NCI-H524 treated with DMSO at 0.1 percent for 48 hours (cell line): ENCODE measurements around the gene ZDHHC14.

Source experiments
- DNase-seq: peaks from one replicate; lab custom pipeline; 2025; lab: John Stamatoyannopoulos, UW

Gene ZDHHC14

DNA sequence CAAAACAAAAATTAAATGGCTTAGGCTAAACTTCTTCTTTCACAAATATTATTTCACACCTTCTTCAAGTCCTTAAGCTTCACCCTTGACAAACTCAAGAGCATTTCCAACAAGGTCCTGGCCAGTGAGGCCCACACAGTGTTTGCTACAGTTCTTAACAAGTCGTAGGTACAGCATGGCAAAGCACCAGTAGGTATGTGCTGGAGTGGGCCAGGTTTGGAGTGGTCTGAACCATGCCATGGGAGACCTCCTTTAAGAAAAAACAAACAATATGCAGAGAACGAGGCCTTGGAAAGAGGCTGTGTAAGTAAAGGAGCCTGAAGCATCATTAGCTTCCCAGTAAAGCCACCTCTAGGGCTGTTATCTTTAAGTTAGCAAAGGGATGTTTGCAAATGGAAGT is 287.7 kb downstream of the ZDHHC14 start:
- DNase-seq = no peak

DNA sequence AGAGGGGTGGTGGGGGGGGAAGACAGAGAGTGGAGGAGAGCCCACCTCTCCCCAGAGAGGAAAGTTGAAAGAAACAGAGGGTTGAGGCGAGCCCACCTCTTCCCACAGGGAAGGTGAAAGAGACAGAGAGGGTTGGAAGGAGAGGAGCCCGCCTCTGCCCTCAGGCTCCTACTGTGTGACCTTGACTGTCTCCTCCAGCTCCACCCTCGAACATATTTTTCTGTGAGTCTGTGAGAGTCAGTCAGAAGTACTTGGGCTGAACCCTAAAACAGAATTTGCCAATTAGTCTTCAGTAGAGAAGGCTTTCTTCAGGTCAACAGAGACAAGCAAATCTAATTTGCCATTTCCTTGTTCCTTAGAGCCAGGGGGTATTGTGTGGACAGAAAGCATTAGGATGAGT is 288.3 kb downstream of the ZDHHC14 start:
- DNase-seq = no peak

DNA sequence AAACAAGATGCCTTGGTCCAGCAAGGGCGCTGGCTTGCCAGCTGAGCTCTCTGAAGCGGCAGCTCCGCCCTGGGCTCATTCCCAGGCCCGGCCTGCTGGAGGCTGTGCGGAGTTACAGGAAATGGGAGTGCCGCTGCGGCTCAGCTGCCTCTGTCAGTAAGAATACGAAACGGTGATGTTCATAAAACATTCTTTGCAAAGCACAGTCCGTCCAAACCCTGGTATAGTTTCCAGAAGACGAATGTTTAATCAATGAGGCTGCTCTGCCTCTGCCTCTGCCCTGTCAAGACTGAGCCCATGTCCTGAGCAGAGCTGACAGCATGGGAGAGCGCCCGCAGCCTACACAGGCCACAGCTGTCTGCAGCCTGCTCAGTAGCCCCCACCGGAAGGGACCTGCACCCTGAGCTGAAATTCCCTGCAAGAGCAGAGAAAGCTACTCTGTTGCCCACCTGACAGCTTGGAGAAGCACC is 288.8 kb downstream of the ZDHHC14 start:
- no peak for DNase-seq

DNA sequence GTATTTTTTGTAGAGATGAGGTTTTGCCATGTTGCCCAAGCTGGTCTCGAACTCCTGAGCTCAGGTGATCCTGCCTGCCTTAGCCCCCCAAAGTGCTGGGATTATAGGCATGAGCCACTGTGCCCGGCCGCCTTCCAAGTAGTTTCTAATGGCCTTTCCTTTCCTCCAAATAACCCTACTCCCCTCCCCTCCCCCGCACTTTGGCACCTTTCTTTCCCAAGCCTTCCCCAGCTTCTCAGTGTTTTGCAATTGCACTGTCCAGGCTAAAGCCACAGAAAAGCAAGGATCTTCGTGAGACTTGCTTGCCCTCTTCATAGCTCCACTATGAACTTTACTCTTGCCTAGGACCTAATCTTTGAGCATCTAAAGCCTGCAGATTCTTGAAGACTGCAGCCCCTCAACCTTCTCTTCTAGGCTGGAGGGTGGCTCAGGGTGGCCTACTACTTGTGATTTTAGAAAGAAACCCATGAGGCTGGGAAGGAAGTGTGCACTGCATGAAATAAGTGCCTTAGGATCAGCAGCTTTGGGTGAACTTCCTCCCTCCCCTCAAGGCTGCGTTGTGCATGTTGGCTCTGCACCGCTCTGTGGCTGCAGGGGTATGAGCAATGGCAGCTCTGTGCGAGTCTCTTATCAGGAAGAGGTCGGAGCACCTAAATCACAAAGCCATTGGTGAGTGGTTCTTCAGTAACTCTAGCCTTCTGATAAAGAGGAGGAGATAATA is 289.6 kb downstream of the ZDHHC14 start:
- DNase-seq = no peak

DNA sequence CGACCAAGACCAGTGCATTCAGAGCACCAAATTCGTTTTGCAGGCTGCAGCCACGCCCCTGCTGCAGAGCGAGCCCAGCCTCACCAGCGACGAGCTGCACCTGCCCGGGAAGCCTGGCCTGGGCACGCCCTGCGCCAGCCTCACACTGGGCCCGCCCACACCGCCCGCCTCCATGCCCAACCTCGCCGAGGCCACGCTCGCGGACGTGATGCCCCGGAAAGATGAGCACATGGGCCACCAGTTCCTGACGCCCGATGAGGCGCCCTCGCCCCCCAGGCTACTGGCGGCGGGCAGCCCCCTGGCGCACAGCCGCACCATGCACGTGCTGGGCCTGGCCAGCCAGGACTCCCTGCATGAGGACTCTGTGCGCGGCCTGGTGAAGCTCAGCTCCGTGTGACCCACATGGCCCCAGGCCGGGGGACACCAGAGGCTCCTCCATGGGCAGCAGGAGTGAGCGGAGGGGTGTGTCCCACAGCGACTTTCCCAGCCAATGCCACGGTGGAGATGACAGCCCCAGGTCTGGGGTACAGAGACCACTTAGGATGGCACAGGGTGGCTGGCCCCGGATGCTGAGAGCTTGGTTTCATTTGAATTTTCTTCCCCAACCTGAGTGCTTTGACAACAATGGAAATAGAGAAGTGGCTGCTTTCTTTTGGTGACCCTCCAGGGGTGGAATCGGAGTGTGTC is 291.9 kb downstream of the ZDHHC14 start:
- no peak for DNase-seq

DNA sequence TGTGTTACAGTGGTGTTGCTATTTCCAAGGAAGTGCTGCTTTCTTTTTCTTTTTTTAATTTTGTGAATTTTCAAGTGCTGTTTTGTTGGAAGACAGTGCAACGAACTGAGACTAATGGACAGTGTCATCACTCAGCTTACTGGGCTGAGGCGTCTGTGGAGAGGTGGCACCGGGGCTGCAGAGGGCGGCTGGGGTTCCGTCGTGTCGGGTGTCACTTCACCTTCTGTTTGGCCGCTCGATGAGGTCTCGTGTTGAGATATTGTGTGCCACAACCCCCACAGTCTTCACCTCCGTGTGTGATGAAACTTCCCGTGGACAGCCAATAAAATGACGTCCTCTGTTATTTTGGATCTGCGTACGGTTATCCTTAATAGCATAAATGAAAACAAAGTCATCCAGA is 292.6 kb downstream of the ZDHHC14 start:
- DNase-seq = no peak

DNA sequence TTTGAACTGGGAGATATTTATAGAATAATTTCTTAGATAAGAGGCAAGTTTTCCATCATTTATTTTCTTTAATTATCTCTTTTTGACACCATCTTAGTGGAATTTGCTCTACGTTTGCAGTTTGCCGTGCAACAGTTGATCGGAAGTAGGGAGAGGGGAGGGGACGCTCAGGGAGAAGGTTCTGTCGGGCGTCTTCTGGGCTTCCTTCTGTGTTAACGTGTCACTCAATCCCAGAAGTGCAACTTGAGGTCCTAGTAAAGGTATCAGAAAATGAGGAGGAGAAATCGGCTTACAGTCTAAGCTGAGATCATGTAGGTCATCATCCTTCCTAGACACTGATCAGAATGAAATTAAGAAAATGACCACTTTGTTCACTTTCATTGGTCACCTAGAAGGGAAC is 293.1 kb downstream of the ZDHHC14 start:
- no peak for DNase-seq

DNA sequence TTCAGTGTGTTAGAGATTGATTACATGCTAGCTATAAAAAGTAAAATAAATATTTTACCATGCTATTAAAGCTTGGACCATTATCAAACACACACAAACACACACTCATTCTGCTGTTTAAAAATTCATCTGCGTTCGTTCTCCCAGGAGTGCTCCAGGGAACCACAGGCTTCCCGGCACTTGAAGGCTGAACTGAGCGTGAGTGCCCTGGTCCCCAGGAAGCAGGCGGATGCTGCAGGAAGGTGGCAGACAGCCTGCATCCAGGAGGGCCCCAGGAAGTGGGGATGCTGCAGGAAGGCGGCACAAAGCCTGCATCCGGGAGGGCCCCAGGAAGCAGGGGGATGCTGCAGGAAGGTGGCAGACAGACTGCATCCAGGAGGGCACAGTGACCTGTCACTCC is 294.8 kb downstream of the ZDHHC14 start:
- DNase-seq = no peak

DNA sequence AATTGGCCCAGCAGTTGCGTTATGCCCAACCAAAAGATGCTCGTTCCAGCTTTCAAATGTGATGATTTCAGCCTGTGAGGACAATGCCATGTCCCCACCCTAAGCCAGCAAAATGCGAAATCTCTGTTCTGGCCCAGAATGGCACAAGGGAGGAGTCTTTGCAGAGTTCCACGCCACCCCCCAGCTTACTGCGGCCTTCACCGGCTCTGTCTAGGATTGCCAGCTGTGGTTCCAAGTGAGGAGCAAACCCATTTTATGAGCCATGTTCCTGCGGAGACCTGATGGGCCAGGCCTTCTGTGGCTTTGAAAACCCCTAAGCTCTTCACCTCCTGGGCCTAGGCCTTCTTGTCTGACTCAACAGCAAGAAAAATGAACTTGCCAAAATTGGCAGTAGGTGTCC is 295.3 kb downstream of the ZDHHC14 start:
- no peak for DNase-seq

DNA sequence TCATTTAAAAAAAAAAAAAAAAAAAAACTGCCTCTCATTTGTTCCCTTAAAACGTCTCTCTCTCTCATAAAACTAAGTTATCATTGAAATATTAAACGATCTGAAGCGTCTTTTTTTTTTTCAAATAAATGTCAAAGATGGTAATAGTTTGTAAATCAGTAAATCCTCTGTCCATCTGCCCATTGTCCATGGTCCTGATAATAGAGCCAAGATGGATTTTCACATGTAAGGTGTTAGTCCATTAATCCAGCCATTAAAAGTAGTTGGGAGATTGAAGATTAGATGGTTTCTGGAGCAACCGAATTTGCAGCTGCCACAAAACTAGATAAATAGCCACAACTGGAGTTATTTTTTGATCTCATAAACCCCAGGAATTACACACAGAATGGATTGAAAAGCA is 296.2 kb downstream of the ZDHHC14 start:
- no peak for DNase-seq

DNA sequence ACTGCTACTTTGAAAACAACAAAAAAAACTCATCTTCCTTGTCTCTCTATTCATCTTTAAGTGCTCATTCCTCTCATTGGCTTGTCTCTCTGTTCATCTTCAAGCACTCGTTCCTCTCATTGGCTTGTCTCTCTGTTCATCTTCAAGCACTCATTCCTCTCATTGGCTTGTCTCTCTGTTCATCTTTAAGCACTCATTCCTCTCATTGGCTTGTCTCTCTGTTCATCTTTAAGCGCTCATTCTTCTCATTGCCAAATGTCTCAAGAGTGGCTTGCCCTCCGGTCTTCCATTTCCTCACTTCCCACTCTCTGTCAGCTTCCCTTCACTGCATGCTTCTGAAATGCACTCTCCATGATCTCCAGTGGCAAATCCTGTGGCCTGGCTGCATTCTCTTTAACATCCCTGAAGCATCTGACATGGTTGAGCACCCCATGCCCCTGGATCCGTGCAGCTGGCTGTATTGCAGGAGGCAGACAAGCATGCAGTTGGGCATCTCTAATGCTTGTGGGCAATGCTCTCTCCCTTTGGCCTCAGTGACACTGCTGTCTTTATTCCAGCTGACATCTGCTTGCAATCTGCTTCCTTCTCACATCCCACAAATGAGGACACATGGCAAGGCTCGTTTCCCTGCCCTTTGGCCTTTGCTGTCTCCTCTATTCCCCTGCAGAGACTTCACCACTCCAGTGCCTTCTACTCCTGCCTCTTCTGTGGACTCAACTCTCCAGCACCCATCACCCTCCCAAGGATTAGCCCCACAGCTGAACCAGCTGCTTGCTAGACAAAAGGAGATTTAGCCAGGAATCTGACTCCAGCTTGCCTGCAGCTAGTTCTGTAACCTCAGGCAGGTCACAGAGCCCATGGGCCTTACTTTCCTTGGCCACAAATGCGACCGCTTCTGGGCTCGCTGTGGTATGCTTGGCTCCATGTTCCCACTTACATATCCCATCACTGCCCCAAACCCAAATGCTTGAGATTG is 298.9 kb downstream of the ZDHHC14 start:
- DNase-seq = no peak

DNA sequence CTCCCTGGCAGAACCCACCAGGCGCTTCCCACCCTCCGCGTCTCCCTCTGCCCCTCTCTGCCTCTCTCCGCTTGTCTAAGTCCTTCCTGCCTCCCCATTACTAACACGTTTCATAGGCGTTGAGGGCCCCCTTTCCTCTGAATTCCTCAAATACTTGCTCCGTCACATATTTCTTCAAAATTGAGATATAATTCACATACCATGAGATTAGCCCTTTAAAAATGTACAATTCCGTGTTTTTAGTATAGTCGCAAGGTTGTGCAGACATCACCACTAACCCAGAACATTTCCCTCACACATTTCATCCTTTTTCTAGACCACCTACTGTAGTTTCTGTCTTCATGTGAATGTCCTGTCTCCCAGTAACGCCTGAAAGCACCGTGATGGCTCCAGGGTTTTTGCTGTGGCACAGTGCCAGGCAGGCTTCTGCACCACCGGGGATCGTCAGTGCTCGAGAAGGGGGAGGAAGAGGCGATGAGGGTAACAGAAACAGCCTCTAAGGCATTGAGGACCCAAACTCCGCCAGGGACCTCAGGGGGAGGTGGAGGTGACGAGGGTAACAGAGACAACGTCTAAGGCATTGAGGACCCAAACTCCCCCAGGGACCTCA is 300.2 kb downstream of the ZDHHC14 start:
- no peak for DNase-seq

DNA sequence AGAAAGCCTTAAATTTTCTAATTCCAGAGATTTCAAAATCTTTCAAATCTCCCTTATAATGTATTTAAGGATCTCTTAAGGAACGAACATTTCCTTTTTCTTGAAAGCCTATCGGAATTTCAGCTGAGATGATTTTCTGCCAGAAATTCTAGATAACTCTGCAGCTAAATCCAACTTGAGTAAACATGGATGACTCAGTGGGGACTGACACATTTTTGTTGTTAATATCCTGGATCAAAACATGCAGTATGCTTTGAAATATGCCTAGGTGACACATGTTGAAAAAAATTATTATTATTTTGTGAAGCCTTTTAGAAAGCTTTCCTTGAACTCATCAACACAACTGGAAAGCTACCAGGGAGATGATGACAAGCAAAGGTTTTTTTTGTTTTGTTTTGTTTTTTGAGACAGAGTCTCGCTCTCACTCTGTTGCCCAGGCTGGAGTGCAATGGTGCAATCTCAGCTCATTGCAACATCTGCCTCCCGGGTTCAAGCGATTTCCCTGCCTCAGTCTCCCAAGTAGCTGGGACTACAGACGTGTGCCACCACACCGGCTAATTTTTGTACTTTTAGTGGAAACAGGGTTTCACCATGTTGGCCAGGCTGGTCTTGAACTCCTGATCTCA is 302.0 kb downstream of the ZDHHC14 start:
- no peak for DNase-seq

DNA sequence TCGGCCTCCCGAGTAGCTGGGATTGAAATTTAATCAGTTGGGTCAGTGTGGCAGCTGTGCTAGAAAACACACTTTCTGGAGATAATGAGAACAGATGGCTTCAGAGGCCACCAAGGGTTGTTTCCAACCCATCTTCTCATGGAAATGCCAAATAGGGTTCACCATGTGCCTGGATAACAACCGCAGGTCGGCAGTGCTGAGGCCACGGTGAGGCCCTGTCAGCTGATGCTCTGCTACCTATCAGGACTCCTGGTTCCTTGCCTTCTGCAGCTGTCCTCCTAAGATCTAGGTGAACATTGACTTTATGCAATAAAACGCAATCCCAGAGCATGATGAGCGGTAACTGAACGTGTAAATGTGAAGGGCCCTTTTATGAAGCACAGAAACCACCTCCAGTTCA is 302.7 kb downstream of the ZDHHC14 start:
- no peak for DNase-seq

DNA sequence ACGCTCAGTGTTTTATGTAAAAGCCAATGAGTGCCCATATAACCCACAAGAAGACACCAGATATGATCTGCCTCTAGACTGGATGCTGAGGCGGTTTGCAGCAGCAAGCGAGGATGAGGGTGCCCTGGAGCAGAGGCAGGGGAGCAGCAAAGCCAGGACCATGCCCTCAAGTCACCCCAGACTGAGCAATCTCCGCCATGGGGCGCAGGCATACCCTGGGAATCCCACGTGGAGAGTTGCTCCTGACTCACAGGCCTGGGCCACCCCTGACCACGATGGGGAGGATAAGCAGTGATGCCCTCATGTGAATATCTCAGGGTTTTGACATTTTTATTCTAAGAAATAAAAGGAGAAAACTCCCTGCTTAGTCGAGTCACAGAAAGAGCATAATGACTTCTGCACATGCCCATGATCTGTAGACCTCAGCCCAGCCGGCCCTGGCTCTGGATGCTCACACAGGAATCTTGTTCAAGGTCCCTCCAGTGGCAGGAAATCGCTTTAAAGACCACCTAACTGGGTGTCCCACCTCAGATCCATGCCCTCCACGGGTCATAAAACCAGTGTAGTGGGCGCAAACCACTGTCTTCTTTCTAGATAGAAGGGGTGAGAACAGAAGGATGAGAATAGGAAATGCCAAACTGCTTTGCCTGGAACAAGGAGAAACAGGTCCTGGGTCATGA is 303.8 kb downstream of the ZDHHC14 start:
- no peak for DNase-seq

DNA sequence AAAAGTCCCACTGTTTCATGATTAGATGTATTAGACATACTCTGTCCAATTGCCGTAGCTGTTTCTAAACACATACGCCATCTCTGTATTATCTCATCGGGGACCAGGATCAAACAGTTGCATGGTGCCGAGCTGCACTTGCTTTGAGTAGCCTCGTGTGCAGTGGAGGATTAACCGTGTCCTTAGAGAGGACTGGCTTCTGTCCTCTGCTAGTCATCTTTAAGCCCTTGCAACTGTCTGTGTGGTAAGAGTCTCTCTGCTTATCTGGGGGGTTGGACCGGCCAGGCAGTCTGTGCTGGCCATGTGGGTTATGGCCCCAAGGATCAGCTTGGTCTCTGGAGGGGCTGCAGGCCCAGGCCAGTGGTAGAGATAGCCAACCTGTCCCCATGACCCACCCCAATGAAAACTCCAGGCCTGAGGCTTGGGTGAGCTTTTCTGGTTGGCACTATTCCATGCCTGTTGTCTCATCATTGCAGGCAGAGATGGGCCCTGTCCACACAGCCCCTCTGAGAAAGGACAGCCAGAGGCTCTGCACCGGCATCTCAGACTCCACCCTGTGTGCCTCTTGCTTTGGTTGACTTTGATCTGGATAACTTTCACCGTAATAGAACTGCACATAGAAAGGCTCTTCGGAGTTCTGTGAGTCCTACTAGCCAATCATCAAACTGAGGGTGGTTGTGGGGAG is 304.7 kb downstream of the ZDHHC14 start:
- peak; percentile 75 for DNase-seq

DNA sequence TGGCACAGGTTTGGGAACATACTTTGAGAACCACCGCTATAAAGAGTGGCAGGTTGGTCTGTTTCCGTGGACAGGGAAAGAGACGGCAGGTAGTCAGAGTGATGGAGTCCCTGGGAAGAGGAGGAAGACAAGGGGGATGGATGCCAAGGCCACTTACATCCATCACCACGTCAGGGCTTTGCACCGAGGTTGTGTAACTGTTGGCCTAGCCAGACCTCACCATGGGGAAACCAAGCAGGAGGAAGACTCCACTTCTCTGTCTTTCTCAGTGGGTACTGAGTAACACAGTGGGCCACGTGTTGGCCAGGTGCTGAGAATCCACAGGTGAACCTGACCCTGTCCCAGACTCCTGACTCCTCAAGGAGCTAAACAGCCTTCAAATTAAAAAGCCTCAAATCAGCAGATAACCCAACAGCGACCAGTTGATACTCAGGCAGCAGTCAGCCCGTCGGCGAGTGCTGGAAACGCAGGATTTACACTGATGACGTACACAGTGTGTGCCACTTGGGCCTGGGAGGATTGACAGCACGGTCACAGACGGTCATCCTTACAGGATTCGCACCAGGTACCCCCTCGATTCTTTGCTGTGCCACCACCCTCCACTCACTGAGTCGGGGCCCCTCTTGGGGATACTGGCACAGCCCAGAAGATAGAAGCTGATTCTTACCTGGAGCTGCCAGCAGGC is 307.4 kb downstream of the ZDHHC14 start:
- no peak for DNase-seq

DNA sequence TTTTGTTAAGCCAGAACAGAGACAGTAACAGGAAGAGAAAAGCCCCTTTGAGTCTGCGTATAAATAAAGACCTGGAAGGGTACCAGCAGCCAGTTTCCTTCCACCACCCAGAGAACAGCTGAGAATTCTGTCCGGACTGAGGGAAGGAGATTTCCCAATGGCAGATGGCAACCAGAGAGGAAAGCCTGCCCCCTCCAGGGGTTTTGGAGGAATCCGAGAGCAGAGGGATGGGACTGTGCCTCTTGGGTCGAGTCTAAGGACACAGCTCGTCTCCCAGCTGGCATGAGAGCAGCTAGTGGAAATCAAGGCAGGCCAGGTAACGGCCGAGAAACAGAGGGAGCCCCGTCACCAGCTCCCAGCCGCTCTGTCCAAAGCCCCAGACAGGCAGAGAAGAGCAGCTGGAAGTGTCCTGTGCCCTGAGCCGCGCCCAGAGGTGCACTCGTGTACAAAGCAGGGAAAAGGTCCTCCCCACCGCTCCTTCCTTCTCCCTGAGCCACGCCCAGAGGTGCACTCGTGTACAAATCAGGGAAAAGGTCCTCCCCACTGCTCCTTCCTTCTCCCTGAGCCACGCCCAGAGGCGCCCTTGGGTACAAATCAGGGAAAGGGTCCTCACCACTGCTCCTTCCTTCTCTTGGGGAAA is 308.1 kb downstream of the ZDHHC14 start:
- DNase-seq = no peak

DNA sequence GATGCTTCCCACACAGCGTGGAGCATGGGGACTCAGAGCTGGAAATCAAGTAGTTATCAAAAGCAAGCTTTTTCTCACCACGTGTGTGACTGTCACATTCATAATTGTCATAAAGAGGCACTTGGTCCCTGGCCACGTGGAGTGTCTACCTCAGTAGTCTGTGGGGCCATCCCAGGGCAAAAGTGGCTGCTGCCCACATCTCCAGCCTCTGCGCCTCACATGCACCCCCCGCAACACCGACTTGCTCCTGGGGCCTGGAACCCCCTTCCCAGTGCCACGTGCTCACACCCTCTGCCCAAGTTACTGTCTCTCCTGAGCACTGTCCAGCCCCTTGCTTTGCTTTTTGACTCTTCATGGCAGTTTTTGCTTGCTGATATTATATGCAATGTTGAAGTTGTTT is 308.9 kb downstream of the ZDHHC14 start:
- no peak for DNase-seq
